Raji (cell line): ENCODE data around the gene FUT3.

Source experiments
- POLR2A ChIP-seq: IDR thresholded peaks from 2 replicates; pipeline ENCODE4 v1.6.1; 2011; ENCODE audit warnings: low read depth, low read length, control low read depth; ENCODE audit not compliant: insufficient read depth

FUT3 gene

GRCh38 chr19:5889288-5889971 is 38.2 kb upstream of the FUT3 start:
- TF ChIP-seq POLR2A: no peak

GRCh38 chr19:5882421-5882968 is 31.2 kb upstream of the FUT3 start:
- TF ChIP-seq POLR2A: no peak

- no peak for TF ChIP-seq POLR2A
Observed at GRCh38 chr19:5881543-5882299, 30.5 kb upstream of the FUT3 start.

GRCh38 chr19:5880604-5881078 is 29.4 kb upstream of the FUT3 start:
- no peak for TF ChIP-seq POLR2A

- no peak for TF ChIP-seq POLR2A
Observed at GRCh38 chr19:5880196-5880595, 28.9 kb upstream of the FUT3 start.

- no peak for TF ChIP-seq POLR2A
Observed at GRCh38 chr19:5877882-5878281, 26.6 kb upstream of the FUT3 start.

GRCh38 chr19:5877427-5877826 is 26.2 kb upstream of the FUT3 start:
- no peak for TF ChIP-seq POLR2A

GRCh38 chr19:5873617-5874199 is 22.5 kb upstream of the FUT3 start:
- TF ChIP-seq POLR2A: no peak

GRCh38 chr19:5870986-5871394 is 19.7 kb upstream of the FUT3 start:
- TF ChIP-seq POLR2A: no peak

- TF ChIP-seq POLR2A: no peak
Observed at GRCh38 chr19:5867201-5868136, 16.2 kb upstream of the FUT3 start.

- TF ChIP-seq POLR2A: no peak
Observed at GRCh38 chr19:5865772-5866171, 14.5 kb upstream of the FUT3 start.

GRCh38 chr19:5864725-5865486 is 13.7 kb upstream of the FUT3 start:
- no peak for TF ChIP-seq POLR2A

GRCh38 chr19:5864013-5864720 is 12.9 kb upstream of the FUT3 start:
- TF ChIP-seq POLR2A: no peak
